Esophagus squamous epithelium (tissue), 4 donors: ENCODE data around the gene SMYD3.

ENCODE experiments used
- POLR2A ChIP-seq, 4 donors: fragments of 450-650 bp; IDR thresholded peaks; one replicate each; pipeline ENCODE4 v1.6.1; 2017; ENCODE audit warnings: antibody characterized with exemption in 4 of 4, mild to moderate bottlenecking in 4 of 4, moderate library complexity in 3 of 4
- TF ChIP-seq, protein P1 (sequence below), 6 experiments: fragments of 450-650 bp in 4 of 6; fragments of 200-600 bp in 2 of 6; sonication (generic) in 2 of 6; IDR thresholded peaks; one replicate each; pipeline ENCODE4 v1.5.1; 2016 to 2019; ENCODE audit warnings: antibody characterized with exemption in 6 of 6, mild to moderate bottlenecking in 4 of 6, moderate library complexity in 4 of 6

DNA sequence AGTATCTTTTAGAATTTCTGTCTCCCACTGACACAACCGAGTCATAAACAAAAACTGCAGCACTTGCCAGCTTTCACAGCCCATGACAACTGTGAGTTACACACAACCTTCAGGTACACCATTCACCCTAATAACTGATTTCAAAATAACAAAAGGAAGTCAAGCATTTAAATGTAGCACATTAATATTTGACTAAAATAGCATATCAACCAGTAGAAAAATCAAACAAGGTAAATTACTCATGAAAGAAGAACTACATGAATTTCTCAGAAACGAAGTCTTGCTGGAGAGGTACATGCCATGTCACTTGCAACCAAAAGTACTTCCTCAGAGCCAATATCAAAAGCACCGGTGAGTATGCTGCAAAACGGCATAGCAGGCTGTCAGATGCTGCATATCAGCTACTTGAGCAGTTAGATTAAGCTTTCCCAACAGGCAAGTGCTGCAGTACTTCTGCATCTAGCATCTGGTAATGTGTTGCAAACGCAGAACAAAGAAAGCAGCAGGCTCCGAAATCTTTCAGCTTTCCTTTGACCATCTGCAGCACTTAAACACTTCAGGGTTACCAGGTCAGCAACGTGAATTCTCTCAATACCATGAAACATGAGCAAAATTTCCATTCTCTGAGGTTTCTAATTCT, 223.2 kb downstream of the SMYD3 start:
- TF ChIP-seq, protein P1, sequence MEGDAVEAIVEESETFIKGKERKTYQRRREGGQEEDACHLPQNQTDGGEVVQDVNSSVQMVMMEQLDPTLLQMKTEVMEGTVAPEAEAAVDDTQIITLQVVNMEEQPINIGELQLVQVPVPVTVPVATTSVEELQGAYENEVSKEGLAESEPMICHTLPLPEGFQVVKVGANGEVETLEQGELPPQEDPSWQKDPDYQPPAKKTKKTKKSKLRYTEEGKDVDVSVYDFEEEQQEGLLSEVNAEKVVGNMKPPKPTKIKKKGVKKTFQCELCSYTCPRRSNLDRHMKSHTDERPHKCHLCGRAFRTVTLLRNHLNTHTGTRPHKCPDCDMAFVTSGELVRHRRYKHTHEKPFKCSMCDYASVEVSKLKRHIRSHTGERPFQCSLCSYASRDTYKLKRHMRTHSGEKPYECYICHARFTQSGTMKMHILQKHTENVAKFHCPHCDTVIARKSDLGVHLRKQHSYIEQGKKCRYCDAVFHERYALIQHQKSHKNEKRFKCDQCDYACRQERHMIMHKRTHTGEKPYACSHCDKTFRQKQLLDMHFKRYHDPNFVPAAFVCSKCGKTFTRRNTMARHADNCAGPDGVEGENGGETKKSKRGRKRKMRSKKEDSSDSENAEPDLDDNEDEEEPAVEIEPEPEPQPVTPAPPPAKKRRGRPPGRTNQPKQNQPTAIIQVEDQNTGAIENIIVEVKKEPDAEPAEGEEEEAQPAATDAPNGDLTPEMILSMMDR (IDR thresholded peaks at IDR 0.05) = no peak
- TF ChIP-seq POLR2A (IDR thresholded peaks at IDR 0.05) = no peak
